DLD1 (cell line): ENCODE measurements around the gene PARD3B.

ENCODE experiments used
- in situ Hi-C: cut with HindIII; loops from 2 replicates; pipeline ENCODE4 v1.10.0; 2017; ENCODE audit warnings: low sequenced_read_pairs

The PARD3B gene

GRCh38 chr2:205169012-205169411, 623.7 kb downstream of the PARD3B start:
- in situ Hi-C loops = no loop called here

GRCh38 chr2:205169464-205169863, 624.2 kb downstream of the PARD3B start:
- in situ Hi-C loops = no loop called here

DNA sequence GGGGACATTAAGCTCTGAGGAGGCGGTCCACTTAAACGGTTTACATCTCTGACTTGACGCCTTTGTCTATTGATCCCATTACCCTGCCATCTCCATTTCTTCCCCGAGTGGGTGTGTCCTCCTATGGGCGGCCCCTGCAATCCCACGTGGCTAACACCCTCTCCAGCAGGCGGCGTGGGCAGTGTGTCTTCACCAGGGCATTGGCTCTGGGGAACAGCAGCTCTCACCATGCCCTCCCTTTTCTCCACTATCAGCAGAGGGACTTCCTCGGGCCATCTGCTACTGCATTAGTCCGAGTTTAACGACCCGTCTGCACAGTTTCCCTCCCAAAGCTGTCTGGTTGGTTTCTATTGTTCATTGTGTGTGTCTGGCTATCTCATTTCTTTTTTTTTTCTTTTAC, 625.1 kb downstream of the PARD3B start:
- in situ Hi-C loops = no loop called here

- in situ Hi-C loops = no loop called here
These were observed 626.1 kb downstream of the PARD3B start for GRCh38 chr2:205171261-205171940.

- in situ Hi-C loops = no loop called here
These were observed 630.6 kb downstream of the PARD3B start for GRCh38 chr2:205175831-205176230.

DNA sequence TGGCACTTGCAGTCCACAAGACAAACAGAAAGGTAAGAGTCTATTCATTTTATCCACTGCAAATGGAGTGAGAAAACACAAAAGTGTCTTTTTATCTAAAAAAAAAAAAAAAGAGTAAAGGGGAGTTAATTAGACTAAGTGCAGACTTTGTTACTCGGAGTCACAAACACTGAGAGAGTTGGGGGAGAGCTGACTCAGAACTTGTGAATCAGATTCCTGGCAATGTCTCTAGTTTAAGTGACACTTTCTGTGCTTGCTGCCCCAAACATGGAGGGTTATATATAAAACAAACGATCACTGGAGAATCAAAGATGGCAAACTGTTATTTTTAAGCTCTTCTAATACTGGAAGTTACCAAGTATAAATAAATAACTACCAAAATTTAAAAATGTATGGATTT, 631.3 kb downstream of the PARD3B start:
- in situ Hi-C loops = no loop called here

DNA sequence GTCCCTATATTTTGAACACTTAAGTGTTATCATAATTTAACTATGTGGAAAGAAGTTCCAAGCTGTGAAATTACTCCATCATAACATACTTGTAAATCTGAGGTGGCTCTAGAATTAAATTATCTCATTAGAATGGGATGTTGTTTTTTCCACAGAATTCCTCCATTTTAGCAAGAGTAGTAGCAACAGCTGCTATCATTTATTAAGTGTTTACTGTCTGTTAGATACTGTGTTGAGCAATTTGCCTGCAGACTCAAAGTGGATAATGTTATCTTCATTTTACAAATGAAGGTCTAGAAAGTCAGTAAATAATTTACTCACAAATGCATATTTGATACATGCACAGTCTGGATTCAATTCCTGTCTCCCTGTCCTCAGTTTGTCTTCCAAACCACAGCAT, 632.3 kb downstream of the PARD3B start:
- in situ Hi-C loops = no loop called here

- in situ Hi-C loops = no loop called here
These were observed 635.5 kb downstream of the PARD3B start for GRCh38 chr2:205180730-205181129.

- in situ Hi-C loops = no loop called here
These were observed 642.5 kb downstream of the PARD3B start for GRCh38 chr2:205187731-205188130.

GRCh38 chr2:205188239-205189138, 643.2 kb downstream of the PARD3B start:
- in situ Hi-C loops = no loop called here

DNA sequence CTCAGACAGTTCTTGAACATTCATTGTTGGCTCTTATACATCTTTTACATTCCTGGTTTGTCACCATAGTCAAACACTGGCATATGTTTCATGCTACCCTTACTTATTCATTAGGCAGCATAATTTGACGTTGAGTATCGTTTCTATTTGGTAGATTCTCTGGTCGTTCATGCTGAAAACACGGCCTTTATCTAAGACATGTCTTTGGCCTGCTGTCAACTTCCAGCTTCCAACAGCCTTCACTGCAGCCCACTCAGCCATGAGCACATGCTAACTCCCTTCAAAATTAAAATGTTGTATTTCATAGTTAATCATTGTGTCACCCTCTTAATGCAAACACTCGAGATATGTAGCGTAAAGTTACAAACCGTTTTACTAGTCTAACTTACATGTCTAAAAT, 644.0 kb downstream of the PARD3B start:
- in situ Hi-C loops = no loop called here

- in situ Hi-C loops = no loop called here
These were observed 645.3 kb downstream of the PARD3B start for GRCh38 chr2:205190528-205190927.

DNA sequence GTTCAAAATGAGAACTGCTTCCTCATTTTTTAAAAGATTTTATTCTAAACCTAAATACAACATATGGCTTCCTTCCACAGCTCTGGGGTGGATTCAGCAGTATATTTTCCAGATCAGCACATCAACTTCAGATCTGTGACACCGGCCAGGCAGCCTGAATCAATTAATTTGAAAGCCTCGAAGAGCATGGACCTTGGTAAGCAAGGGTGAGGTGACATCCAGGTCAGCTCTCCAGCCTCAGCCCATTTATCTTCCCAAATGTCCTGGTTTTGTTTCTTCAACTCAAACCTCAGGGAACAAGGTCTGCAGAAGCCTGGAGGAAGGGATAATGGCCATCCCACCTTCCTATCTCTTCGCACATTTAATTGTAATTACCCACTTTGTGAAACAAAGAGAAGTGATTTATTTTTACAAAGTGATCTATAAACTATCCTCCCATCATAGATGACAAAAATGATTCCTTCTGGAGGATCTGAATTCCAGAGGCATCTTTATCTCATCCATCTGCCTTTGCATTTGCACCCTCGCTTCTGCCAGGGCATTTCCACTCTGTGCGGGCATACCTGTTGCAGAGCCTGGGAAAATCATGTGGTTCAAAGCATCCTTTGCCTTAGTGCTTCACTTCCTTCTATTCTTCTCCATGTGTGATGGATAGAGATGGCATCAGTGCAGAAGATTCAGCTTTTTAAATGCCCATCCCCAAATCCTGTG, 648.0 kb downstream of the PARD3B start:
- in situ Hi-C loops = no loop called here

GRCh38 chr2:205193836-205194228, 648.6 kb downstream of the PARD3B start:
- in situ Hi-C loops = no loop called here

DNA sequence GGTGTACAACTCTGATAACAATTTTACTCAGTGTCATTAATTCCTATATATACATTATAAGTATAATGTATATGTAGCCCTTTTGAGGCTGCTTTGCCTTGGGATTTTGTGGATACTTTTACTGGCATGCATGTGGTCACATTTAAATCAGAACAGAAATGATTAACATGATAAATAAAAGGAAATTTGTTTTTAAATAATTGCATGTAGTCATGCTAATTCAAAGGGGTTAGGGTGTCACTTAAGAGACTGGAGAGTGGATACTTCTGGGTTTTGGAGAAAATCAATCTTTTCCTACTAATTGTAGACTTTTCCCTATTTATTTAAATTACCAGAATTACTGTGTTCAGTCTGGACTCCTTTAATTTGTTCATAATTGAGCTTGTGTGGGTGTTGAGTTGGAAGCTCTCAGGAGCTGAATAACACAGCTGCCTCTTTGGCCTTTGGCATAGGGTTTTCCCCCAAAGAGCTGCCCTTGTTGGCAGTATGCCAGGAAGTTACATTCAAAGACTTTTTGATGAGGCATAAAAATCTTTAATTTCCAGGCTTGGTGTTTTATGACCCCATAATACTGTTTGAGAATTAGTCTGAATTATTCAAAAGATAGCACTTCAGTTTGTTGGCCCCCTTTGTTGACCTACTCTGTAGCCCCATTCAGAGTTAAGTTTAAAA, 652.3 kb downstream of the PARD3B start:
- in situ Hi-C loops = no loop called here

DNA sequence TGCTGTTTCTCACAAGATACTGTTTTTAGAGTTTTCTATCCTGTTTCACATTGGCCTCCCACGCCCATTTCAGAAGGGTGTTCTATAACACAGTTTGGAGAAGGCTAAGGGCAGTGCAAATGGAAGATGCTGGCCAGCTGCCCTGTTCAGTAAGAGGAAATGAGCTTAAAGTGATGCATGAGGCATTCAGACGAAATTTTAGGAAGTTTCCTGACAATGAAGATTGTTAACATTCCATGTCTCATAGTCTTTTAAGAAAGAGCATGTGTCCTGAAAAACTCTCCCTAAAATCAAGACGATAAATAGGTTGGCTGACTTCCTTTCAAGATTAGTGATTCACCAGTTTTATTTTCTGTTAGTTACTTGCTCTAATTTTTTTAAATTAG, 652.9 kb downstream of the PARD3B start:
- in situ Hi-C loops = no loop called here

GRCh38 chr2:205199165-205199850, 654.0 kb downstream of the PARD3B start:
- in situ Hi-C loops = no loop called here

DNA sequence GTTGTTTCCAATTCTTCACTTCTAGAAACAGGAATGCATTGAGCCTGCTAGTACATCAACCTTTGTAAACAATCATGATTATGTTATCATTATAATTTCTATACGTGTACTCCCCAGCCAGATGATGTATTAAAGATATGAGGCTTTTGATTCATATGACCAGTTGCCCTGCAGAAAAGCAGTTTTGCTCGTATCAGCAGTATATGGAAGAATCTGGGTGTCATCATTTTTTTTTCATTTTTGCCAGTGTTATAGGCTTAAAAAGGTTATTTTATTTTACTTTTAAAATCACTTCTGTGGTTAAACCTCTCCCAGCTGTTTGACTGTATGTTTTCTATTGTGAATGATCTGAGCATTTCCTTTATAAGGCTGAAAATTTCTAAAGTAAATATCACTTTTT, 665.2 kb downstream of the PARD3B start:
- in situ Hi-C loops = no loop called here

GRCh38 chr2:205212357-205212756, 667.1 kb downstream of the PARD3B start:
- in situ Hi-C loops = no loop called here

- in situ Hi-C loops = no loop called here
These were observed 670.8 kb downstream of the PARD3B start for GRCh38 chr2:205216092-205216491.

DNA sequence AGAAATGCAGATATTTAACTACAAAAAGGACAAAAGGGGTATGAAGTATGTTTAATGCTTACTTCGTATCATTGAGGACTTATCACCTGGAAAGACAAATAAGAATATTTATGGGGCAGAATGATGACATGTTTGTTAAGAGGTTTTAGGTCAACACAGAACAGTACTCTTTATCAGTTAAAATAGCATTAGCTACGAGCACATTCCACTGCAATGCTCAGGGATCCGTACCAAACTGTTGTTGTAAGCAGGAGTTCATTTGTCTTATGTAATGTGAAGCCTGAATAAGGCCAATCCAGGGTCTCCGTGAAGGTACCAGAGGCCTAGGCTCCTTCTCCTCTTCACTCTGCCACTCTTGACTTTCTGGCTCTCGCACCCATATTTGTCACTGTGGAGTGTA, 671.3 kb downstream of the PARD3B start:
- in situ Hi-C loops = no loop called here
